Muscle of back (tissue), 13 donors: ENCODE data around the gene ARMC7. TPM values are rescaled to one million over a fixed set of nuclear protein-coding genes. Genes with fewer than 3 reads are reported as not detected.
A peak's percentile ranks its signal among the peaks of the same experiment; 100 is the strongest.
"Not testable (repeated sequence)": the region's sequence is repeated elsewhere in the genome, so short reads cannot be mapped to it uniquely, and the experiment has no call there.

Experiments
- DNase-seq, 3 donors: peaks; one replicate each; pipeline versions ENCODE4 v3.0.0 to v3.0.0-alpha.2; 2013
- long read RNA-seq, 9 donors: transcript quantifications; one replicate each; lab custom pipeline, GENCODE V29; 2026
- polyA plus RNA-seq, 10 donors: library from polyadenylated mRNA; unstranded; fragments of 120-200 nt; gene quantifications; one replicate each; pipeline ENCODE4 v1.2.1, GENCODE V29; 2013; ENCODE audit not compliant: insufficient read length in 10 of 10

Gene ARMC7
- 1 to 10 TPM; 4.6 to 7.8 (median 6.6) TPM for polyA plus RNA-seq
- long read RNA-seq, donor 1, partial matches to known transcripts = 0 of 1 reads
- long read RNA-seq, donor 1, other reads (novel, unspliced or antisense) = 0 of 1 reads
- long read RNA-seq, donor 2, partial matches to known transcripts = 0 of 2 reads
- long read RNA-seq, donor 2, other reads (novel, unspliced or antisense) = 0 of 2 reads
- long read RNA-seq, donor 3 = 0 reads
- long read RNA-seq, donor 4, partial matches to known transcripts = 0 of 2 reads
- long read RNA-seq, donor 4, other reads (novel, unspliced or antisense) = 0 of 2 reads
- long read RNA-seq, donor 5, partial matches to known transcripts = 0 of 4 reads
- long read RNA-seq, donor 5, other reads (novel, unspliced or antisense) = 0 of 4 reads
- long read RNA-seq, donor 6 = 0 reads
- long read RNA-seq, donor 7, partial matches to known transcripts = 0 of 2 reads
- long read RNA-seq, donor 7, other reads (novel, unspliced or antisense) = 0 of 2 reads
- long read RNA-seq, donor 8 = 0 reads
- long read RNA-seq, donor 9, partial matches to known transcripts = 0 of 1 reads
- long read RNA-seq, donor 9, other reads (novel, unspliced or antisense) = 0 of 1 reads

- peak; percentile 79 to 94 (median 92) for DNase-seq
Observed at GRCh38 chr17:75109407-75110233, at the start of gene ARMC7. ARMC7 (plus strand) TSS chr17:75109969; CDS start chr17:75110289, 320 bp downstream.

- no peak for DNase-seq
Observed at GRCh38 chr17:75060434-75061054, 49.2 kb upstream of the ARMC7 start.

- no peak for DNase-seq
Observed at GRCh38 chr17:75061055-75061438, 48.7 kb upstream of the ARMC7 start.

- no peak for DNase-seq
Observed at GRCh38 chr17:75061618-75062017, 48.2 kb upstream of the ARMC7 start.

GRCh38 chr17:75063201-75063600, 46.6 kb upstream of the ARMC7 start:
- no peak for DNase-seq

- no peak for DNase-seq
Observed at GRCh38 chr17:75063626-75064025, 46.1 kb upstream of the ARMC7 start.

GRCh38 chr17:75064040-75064439, 45.7 kb upstream of the ARMC7 start:
- DNase-seq = no peak

- DNase-seq = no peak
Observed at GRCh38 chr17:75064460-75064859, 45.3 kb upstream of the ARMC7 start.

- DNase-seq = no peak
Observed at GRCh38 chr17:75064867-75065561, 44.8 kb upstream of the ARMC7 start.

GRCh38 chr17:75065562-75066151, 44.1 kb upstream of the ARMC7 start:
- no peak for DNase-seq

GRCh38 chr17:75067856-75068255, 41.9 kb upstream of the ARMC7 start:
- no peak for DNase-seq

GRCh38 chr17:75068750-75069149, 41.0 kb upstream of the ARMC7 start:
- no peak for DNase-seq

- no peak for DNase-seq
Observed at GRCh38 chr17:75069783-75070182, 40.0 kb upstream of the ARMC7 start.

GRCh38 chr17:75071478-75072271, 38.1 kb upstream of the ARMC7 start:
- DNase-seq = not testable (repeated sequence)

GRCh38 chr17:75072909-75073308, 36.9 kb upstream of the ARMC7 start:
- not testable (repeated sequence) for DNase-seq

GRCh38 chr17:75073618-75074047, 36.1 kb upstream of the ARMC7 start:
- DNase-seq = peak in 2 of 3 donors; percentile 51 to 77

GRCh38 chr17:75074532-75074931, 35.2 kb upstream of the ARMC7 start:
- DNase-seq = peak in 2 of 3 donors; percentile 84 to 91

GRCh38 chr17:75075597-75076336, 34.0 kb upstream of the ARMC7 start:
- DNase-seq = peak in 1 of 3 donors; percentile 61

GRCh38 chr17:75077072-75077495, 32.7 kb upstream of the ARMC7 start:
- no peak for DNase-seq
